Calu3 (cell line): ENCODE measurements around the gene HPS1. TPM values are rescaled to one million over a fixed set of nuclear protein-coding genes. Genes with fewer than 3 reads are reported as not detected.

Experiments used
- BruUV-seq: library from RNA; stranded (reverse); fragments of 400-500 nt; replicated peaks from 2 replicates; lab custom pipeline; 2021; lab: Mats Ljungman, UMichigan
- CTCF ChIA-PET: fragments of 300-600 bp; sonication (Branson Sonifier 250); formaldehyde crosslinking; loops from one replicate; lab custom pipeline; 2022; ENCODE audit warnings: antibody characterized with exemption; lab: Charles Lee
- DNase-seq: peaks from one replicate; pipeline ENCODE4 v3.0.0; 2022
- H3K27ac Mint-ChIP-seq: one replicate; pipeline ENCODE4 v1.8.0; 2022; ENCODE audit warnings: mixed read lengths; ENCODE audit not compliant: unreplicated experiment
- H3K27me3 Mint-ChIP-seq: one replicate; pipeline ENCODE4 v1.8.0; 2022; ENCODE audit warnings: mixed read lengths; ENCODE audit not compliant: unreplicated experiment
- H3K36me3 Mint-ChIP-seq: one replicate; pipeline ENCODE4 v1.8.0; 2022; ENCODE audit warnings: mild to moderate bottlenecking, moderate library complexity, mixed read lengths; ENCODE audit not compliant: insufficient read depth, unreplicated experiment
- H3K4me1 Mint-ChIP-seq: one replicate; pipeline ENCODE4 v1.8.0; 2022; ENCODE audit warnings: mild to moderate bottlenecking, low read depth, mixed read lengths; ENCODE audit not compliant: unreplicated experiment
- H3K4me3 Mint-ChIP-seq: one replicate; pipeline ENCODE4 v1.8.0; 2022; ENCODE audit warnings: mild to moderate bottlenecking, low read depth, moderate library complexity, mixed read lengths; ENCODE audit not compliant: unreplicated experiment
- H3K9me3 Mint-ChIP-seq: one replicate; pipeline ENCODE4 v1.8.0; 2022; ENCODE audit warnings: low read depth, mixed read lengths; ENCODE audit not compliant: unreplicated experiment
- CTCF ChIP-seq: fragments of 200-600 bp; IDR thresholded peaks from one replicate; pipeline ENCODE4 v1.8.0; 2022; ENCODE audit warnings: antibody characterized with exemption; ENCODE audit not compliant: unreplicated experiment
- intact Hi-C: fragments of 100-400 bp; cut with micrococcal nuclease; formaldehyde crosslinking; loops from one replicate; pipeline ENCODE4 v1.10.0; 2022; ENCODE audit not compliant: unreplicated experiment
- total RNA-seq: library from RNA; stranded (reverse); gene quantifications from 2 replicates; pipeline ENCODE4 v1.2.3, GENCODE V29; 2022

The HPS1 gene
- total RNA-seq, 1 experiment from 2014 or later: 28.1 TPM

DNA sequence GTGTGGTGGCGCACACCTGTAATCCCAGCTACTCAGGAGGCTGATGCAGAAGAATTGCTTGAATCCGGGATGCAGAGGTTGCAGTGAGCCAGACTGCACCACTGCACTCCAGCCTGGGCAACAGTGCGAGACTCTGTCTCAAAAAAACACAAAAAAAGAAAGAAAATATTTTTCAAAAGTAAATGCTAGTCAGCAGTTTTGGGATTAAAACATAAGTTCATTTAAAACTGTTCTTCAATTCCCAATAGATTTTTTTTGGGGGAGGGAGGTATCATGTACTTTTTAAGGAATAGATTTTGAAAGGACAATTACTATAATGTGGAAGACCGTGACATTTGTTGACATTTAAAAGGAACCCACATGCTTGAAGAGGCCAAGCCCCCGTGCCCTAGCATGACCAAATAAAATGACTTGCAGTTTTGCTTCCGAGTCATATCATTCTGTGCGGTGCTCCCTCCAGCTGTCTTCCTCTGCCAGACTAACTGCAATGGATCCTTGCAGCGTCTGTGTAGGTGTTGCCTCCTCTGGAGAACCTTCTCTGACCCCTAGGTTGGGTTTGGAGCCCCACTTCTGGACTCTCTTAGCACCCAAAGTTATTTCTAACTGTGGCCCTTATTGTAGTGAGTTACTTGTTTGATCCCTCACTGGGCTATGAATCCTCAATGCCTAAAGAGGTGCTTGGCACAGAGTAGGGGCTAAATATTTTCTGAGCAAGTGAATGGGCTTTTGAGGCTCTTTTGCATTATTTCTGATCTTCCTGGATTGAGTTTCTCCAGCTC is 17.4 kb upstream of the HPS1 start:
- H3K27ac Mint-ChIP-seq: no peak overlapping the region
- intact Hi-C loops: no loop called here
- CTCF ChIA-PET: no interaction called here
- DNase-seq: no peak
- H3K36me3 Mint-ChIP-seq: peaks cover 11% of the 10 kb centered on the region
- BruUV-seq: no TSS peak
- H3K4me3 Mint-ChIP-seq: no peak overlapping the region
- H3K9me3 Mint-ChIP-seq: no peaks in the 10 kb centered on the region
- H3K27me3 Mint-ChIP-seq: no peaks in the 10 kb centered on the region
- no peak for TF ChIP-seq CTCF
- H3K4me1 Mint-ChIP-seq: peaks cover 11% of the 10 kb centered on the region

DNA sequence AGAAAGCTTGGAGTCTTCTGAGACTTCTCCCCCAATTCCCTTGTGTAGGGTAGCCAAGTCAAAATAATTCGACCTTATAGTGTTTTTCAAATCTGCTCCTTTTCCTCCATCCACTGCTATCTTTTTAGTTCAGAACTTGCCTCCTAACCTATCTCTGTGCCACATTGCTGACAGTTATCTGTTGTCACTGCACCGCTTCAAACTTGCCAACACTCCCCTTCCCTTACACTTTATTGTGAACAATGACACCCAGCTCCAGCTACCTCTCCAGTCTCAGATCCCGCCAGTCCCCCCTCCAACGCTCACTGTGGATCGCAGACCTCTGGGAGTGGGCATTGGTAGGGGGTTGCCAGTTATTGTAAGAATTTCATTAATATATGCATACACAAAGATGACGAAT is 16.3 kb upstream of the HPS1 start:
- CTCF ChIA-PET: no interaction called here
- Mint-ChIP-seq H3K27ac (no peak overlapping the region), H3K4me1 (peaks cover 18% of the 10 kb centered on the region), H3K4me3 (no peak overlapping the region), H3K36me3 (peaks cover 11% of the 10 kb centered on the region), H3K9me3 (no peaks in the 10 kb centered on the region), H3K27me3 (peaks cover 8% of the 10 kb centered on the region)
- no peak for DNase-seq
- TF ChIP-seq CTCF: no peak
- intact Hi-C loops: no loop called here
- no TSS peak for BruUV-seq

GRCh38 chr10:98461500-98461842 is 14.7 kb upstream of the HPS1 start:
- H3K9me3 Mint-ChIP-seq: no peaks in the 10 kb centered on the region
- H3K27ac Mint-ChIP-seq: peak overlapping the region; percentile 81
- DNase-seq: no peak
- no TSS peak for BruUV-seq
- intact Hi-C loops: no loop called here
- H3K36me3 Mint-ChIP-seq: peaks cover 5% of the 10 kb centered on the region
- no peak overlapping the region for H3K4me3 Mint-ChIP-seq
- H3K4me1 Mint-ChIP-seq: peaks cover 23% of the 10 kb centered on the region
- TF ChIP-seq CTCF: no peak
- peaks cover 19% of the 10 kb centered on the region for H3K27me3 Mint-ChIP-seq
- CTCF ChIA-PET: interaction anchor here (1.3 kb wide), 1 partner anchor 138 kb away, joined by 4 read pairs; no protein-coding TSS in a partner anchor

DNA sequence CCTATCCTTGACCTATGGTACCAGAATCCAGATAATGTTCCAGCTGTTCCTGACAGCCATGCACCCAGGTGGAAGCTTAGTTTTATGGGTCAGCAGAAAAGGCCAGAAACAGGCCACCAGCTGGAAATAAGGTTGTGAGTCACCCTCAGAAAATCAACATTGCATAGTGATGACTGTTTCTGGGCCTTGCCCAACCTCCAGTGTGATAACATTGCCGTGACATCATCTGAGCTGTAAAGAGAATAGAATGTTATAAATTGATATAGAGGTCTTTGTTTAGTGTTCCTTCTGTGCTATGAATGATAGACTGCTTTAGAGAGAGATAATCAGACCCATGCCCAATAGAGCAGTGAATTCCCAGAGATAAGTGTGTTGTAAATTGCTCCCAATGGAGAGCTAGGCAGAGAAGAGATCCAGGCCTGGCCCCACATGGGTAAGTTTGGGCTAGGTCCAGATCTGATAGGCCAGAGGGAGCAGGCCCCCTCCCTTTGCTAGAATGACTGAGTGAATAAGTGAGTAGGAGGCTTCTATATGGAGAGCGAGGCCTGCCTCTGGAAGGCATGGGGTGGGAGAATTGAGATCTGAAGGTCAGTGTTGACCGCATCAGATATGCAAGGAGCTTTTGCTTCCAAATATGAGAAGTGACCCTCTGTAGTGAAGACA is 14.2 kb upstream of the HPS1 start:
- Mint-ChIP-seq H3K36me3 (peaks cover 5% of the 10 kb centered on the region), H3K4me3 (no peak overlapping the region), H3K9me3 (no peaks in the 10 kb centered on the region), H3K27me3 (peaks cover 19% of the 10 kb centered on the region), H3K27ac (peak overlapping the region; percentile 81), H3K4me1 (peaks cover 23% of the 10 kb centered on the region)
- BruUV-seq: no TSS peak
- CTCF ChIA-PET: interaction anchor here (1.3 kb wide), 1 partner anchor 138 kb away, joined by 4 read pairs; no protein-coding TSS in a partner anchor
- peak; percentile 51 for DNase-seq
- no peak for TF ChIP-seq CTCF
- intact Hi-C loops: no loop called here
